Neural progenitor cell (in vitro differentiated cells): ENCODE measurements around the gene SHROOM1. TPM values are rescaled to one million over a fixed set of nuclear protein-coding genes. Genes with fewer than 3 reads are reported as not detected.

Experiments used
- DNase-seq: peaks from one replicate; pipeline ENCODE4 v3.0.0-alpha.2; 2016; ENCODE audit warnings: low spot score
- H2AFZ ChIP-seq: fragments of 200-600 bp; sonication (generic); replicated peaks from 2 replicates; pipeline ENCODE4 v1.6.1; 2016; ENCODE audit warnings: antibody characterized with exemption
- H3F3A ChIP-seq: fragments of 200-600 bp; sonication (generic); 2 replicates; pipeline ENCODE4 v1.6.1; 2016; ENCODE audit warnings: antibody characterized with exemption, low read depth
- H3K27ac ChIP-seq: fragments of 200-600 bp; sonication (generic); 2 replicates; pipeline ENCODE4 v1.5.1; 2016; ENCODE audit warnings: mild to moderate bottlenecking
- H3K27me3 ChIP-seq: fragments of 200-600 bp; sonication (generic); 2 replicates; pipeline ENCODE4 v1.6.1; 2016; ENCODE audit warnings: mild to moderate bottlenecking, moderate library complexity
- H3K36me3 ChIP-seq: fragments of 200-600 bp; sonication (generic); 2 replicates; pipeline ENCODE4 v1.5.1; 2016
- H3K4me1 ChIP-seq: fragments of 200-600 bp; sonication (generic); 2 replicates; pipeline ENCODE4 v1.6.1; 2016; ENCODE audit warnings: mixed run types
- H3K4me2 ChIP-seq: fragments of 200-600 bp; sonication (generic); 2 replicates; pipeline ENCODE4 v1.6.1; 2016
- H3K4me3 ChIP-seq: fragments of 200-600 bp; sonication (generic); 2 replicates; pipeline ENCODE4 v1.5.1; 2016
- H3K79me2 ChIP-seq: fragments of 200-600 bp; sonication (generic); 2 replicates; pipeline ENCODE4 v1.6.1; 2016; ENCODE audit warnings: low read depth
- H3K9ac ChIP-seq: fragments of 200-600 bp; sonication (generic); 2 replicates; pipeline ENCODE4 v1.6.1; 2016
- H3K9me3 ChIP-seq: fragments of 200-600 bp; sonication (generic); 2 replicates; pipeline ENCODE4 v1.5.1; 2016; ENCODE audit warnings: low read depth
- H4K20me1 ChIP-seq: fragments of 200-600 bp; sonication (generic); 2 replicates; pipeline ENCODE4 v1.6.1; 2016; ENCODE audit warnings: low read depth
- H3K27ac Mint-ChIP-seq: 3 replicates; pipeline ENCODE4 v1.8.0; 2021; ENCODE audit warnings: mixed read lengths
- H3K27me3 Mint-ChIP-seq: 2 replicates; pipeline ENCODE4 v1.8.0; 2022; ENCODE audit warnings: low read depth, mild to moderate bottlenecking, inconsistent platforms, moderate library complexity, mixed read lengths; ENCODE audit not compliant: insufficient read depth
- H3K36me3 Mint-ChIP-seq: 3 replicates; pipeline ENCODE4 v1.8.0; 2021; ENCODE audit warnings: mixed read lengths
- H3K4me1 Mint-ChIP-seq: 3 replicates; pipeline ENCODE4 v1.8.0; 2021; ENCODE audit warnings: mixed read lengths
- H3K4me3 Mint-ChIP-seq: 3 replicates; pipeline ENCODE4 v1.8.0; 2021; ENCODE audit warnings: mild to moderate bottlenecking, moderate library complexity, mixed read lengths
- H3K9me3 Mint-ChIP-seq: 3 replicates; pipeline ENCODE4 v1.8.0; 2020; ENCODE audit warnings: mixed read lengths
- CTCF ChIP-seq: fragments of 200-600 bp; sonication (generic); IDR thresholded peaks from 2 replicates; pipeline ENCODE4 v1.5.1; 2017; ENCODE audit warnings: antibody characterized with exemption, mild to moderate bottlenecking
- EZH2 ChIP-seq: fragments of 200-600 bp; sonication (generic); IDR thresholded peaks from 2 replicates; pipeline ENCODE4 v1.6.1; 2017; ENCODE audit warnings: antibody characterized with exemption, mild to moderate bottlenecking, moderate library complexity
- EZH2phosphoT487 ChIP-seq: fragments of 200-600 bp; sonication (generic); IDR thresholded peaks from 2 replicates; pipeline ENCODE4 v1.6.1; 2017; ENCODE audit warnings: antibody characterized with exemption
- total RNA-seq: library from RNA; depleted of rRNA; stranded (reverse); fragments of >200 nt; gene quantifications from 2 replicates; pipeline ENCODE4 v1.2.3, GENCODE V29; 2015; ENCODE audit warnings: low replicate concordance

The SHROOM1 gene
- total RNA-seq, 1 donor from 2014 or later = 0.36 TPM

GRCh38 chr5:132810605-132811004, 19.8 kb downstream of the SHROOM1 start:
- Mint-ChIP-seq H3K4me1 (peaks cover 27% of the 10 kb centered on the region), H3K27me3 (peaks cover 61% of the 10 kb centered on the region)
- no peak for DNase-seq

GRCh38 chr5:132808866-132809265, 21.6 kb downstream of the SHROOM1 start:
- Histone ChIP-seq H3K79me2 (no peaks in the 10 kb centered on the region), H3K27me3 (peaks cover 59% of the 10 kb centered on the region), H2AFZ (no peak overlapping the region), H3K36me3 (no peaks in the 10 kb centered on the region), H3K4me2 (no peak overlapping the region), H3K27ac (no peak overlapping the region), H3K4me3 (no peak overlapping the region), H3K9ac (no peak overlapping the region), H3K9me3 (no peaks in the 10 kb centered on the region), H3F3A (peaks cover under 1% of the 10 kb centered on the region), H4K20me1 (peaks cover 16% of the 10 kb centered on the region), H3K4me1 (peaks cover 12% of the 10 kb centered on the region)
- H3K4me3 Mint-ChIP-seq = no peak overlapping the region
- TF ChIP-seq CTCF = no peak
- no peak for TF ChIP-seq EZH2
- H3K36me3 Mint-ChIP-seq = no peaks in the 10 kb centered on the region
- DNase-seq = no peak
- peaks cover 5% of the 10 kb centered on the region for H3K9me3 Mint-ChIP-seq
- peaks cover 53% of the 10 kb centered on the region for H3K27me3 Mint-ChIP-seq
- no peak overlapping the region for H3K27ac Mint-ChIP-seq
- peaks cover 24% of the 10 kb centered on the region for H3K4me1 Mint-ChIP-seq

More at GRCh38 chr5:132810605-132811004, 19.8 kb downstream of the SHROOM1 start:
- H3K79me2 ChIP-seq = no peaks in the 10 kb centered on the region
- Mint-ChIP-seq H3K9me3 (peaks cover 5% of the 10 kb centered on the region), H3K36me3 (peaks cover 2% of the 10 kb centered on the region), H3K27ac (no peak overlapping the region), H3K4me3 (no peak overlapping the region)
- H3K4me1 ChIP-seq = peaks cover 12% of the 10 kb centered on the region
- no peak overlapping the region for H3K9ac ChIP-seq
- H3K27ac ChIP-seq = no peak overlapping the region
- H3K36me3 ChIP-seq = no peaks in the 10 kb centered on the region
- no peak overlapping the region for H2AFZ ChIP-seq
- H3K4me2 ChIP-seq = no peak overlapping the region
- peaks cover 76% of the 10 kb centered on the region for H3K27me3 ChIP-seq
- peaks cover 16% of the 10 kb centered on the region for H4K20me1 ChIP-seq
- no peaks in the 10 kb centered on the region for H3K9me3 ChIP-seq
- no peak overlapping the region for H3K4me3 ChIP-seq
- peaks cover 15% of the 10 kb centered on the region for H3F3A ChIP-seq
- TF ChIP-seq EZH2phosphoT487 (no peak), EZH2 (no peak), CTCF (no peak)

DNA sequence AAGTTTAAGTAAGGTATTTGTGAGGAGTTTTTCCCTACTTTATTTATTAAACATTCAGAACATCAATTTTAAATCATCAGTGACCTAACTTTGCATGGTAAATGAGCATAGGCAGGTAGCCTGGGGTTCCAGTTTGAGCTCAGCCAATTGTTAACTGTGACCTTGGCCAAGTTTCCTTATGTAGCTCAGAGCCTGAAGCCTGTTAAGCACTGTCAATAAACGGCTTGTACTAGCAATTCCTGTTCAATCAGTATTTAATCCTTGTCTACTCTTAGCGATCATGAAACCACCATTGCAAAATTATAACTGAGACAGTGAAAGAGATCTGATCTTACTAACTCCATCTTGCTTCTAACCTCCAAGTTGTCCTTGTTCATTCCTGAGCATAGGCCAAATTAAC, 22.0 kb downstream of the SHROOM1 start:
- Histone ChIP-seq H3K9ac (no peak overlapping the region), H3K4me3 (no peak overlapping the region), H3K4me1 (peaks cover 12% of the 10 kb centered on the region), H3K36me3 (no peaks in the 10 kb centered on the region), H3K4me2 (no peak overlapping the region), H4K20me1 (peaks cover 16% of the 10 kb centered on the region), H2AFZ (no peak overlapping the region), H3F3A (no peaks in the 10 kb centered on the region), H3K79me2 (no peaks in the 10 kb centered on the region), H3K9me3 (no peaks in the 10 kb centered on the region), H3K27ac (no peak overlapping the region), H3K27me3 (peaks cover 55% of the 10 kb centered on the region)
- DNase-seq = no peak
- Mint-ChIP-seq H3K9me3 (peaks cover 5% of the 10 kb centered on the region), H3K36me3 (no peaks in the 10 kb centered on the region), H3K4me3 (no peak overlapping the region), H3K27ac (no peak overlapping the region), H3K4me1 (peaks cover 24% of the 10 kb centered on the region), H3K27me3 (peaks cover 53% of the 10 kb centered on the region)
- no peak for TF ChIP-seq EZH2phosphoT487
- TF ChIP-seq EZH2 = no peak
- no peak for TF ChIP-seq CTCF
